SU-DHL-6 (cell line): Measurements from ENCODE around the gene SIX3.

Experiments used
- EZH2phosphoT487 ChIP-seq: fragments of 200-600 bp; sonication (generic), shearing (Covaris generic); conservative IDR thresholded peaks from 2 replicates; pipeline ENCODE4 v1.6.1; 2018; ENCODE audit warnings: mild to moderate bottlenecking, antibody characterized with exemption, low read length, moderate library complexity, mixed read lengths
- TF ChIP-seq, protein P1 (sequence below): fragments of 200-600 bp; sonication (generic); IDR thresholded peaks from one replicate; pipeline ENCODE4 v1.5.1; 2017; ENCODE audit warnings: antibody characterized with exemption, mild to moderate bottlenecking, low read length, moderate library complexity; ENCODE audit not compliant: insufficient read depth, poor library complexity, severe bottlenecking

DNA sequence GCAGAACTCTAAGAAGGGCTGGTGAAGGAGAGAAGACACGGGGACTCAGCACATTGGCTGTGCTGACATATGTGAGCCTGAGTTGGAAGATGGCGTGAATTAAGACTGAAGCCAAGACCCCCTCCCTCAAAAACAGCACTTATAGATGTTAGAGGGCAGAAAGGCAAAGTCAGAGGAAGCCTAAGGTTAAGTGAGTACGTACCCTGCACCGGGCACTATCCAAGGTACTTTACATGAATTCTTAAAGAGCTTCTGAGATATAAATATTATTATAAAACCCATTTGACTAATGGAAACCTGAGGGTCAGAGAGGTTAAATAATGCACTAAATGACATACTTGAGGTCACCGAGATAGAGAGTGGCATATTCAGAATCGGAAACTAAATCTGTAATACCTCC lies 25.6 kb downstream of the SIX3 start:
- TF ChIP-seq, protein P1, sequence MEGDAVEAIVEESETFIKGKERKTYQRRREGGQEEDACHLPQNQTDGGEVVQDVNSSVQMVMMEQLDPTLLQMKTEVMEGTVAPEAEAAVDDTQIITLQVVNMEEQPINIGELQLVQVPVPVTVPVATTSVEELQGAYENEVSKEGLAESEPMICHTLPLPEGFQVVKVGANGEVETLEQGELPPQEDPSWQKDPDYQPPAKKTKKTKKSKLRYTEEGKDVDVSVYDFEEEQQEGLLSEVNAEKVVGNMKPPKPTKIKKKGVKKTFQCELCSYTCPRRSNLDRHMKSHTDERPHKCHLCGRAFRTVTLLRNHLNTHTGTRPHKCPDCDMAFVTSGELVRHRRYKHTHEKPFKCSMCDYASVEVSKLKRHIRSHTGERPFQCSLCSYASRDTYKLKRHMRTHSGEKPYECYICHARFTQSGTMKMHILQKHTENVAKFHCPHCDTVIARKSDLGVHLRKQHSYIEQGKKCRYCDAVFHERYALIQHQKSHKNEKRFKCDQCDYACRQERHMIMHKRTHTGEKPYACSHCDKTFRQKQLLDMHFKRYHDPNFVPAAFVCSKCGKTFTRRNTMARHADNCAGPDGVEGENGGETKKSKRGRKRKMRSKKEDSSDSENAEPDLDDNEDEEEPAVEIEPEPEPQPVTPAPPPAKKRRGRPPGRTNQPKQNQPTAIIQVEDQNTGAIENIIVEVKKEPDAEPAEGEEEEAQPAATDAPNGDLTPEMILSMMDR, result no peak
- TF ChIP-seq EZH2phosphoT487, result no peak
